H1 (cell line): ENCODE results near the gene CPXM1. TPM values are rescaled to one million over a fixed set of nuclear protein-coding genes. Genes with fewer than 3 reads are reported as not detected.

Experiments
- CTCF ChIA-PET: fragments of 300-600 bp; sonication (Branson Sonifier 250); formaldehyde crosslinking; loops from one replicate; lab custom pipeline; 2021; ENCODE audit not compliant: partially characterized antibody; lab: Charles Lee
- POLR2A ChIA-PET: fragments of 300-600 bp; sonication (Branson Sonifier 250); formaldehyde crosslinking; loops from one replicate; lab custom pipeline; 2021; ENCODE audit warnings: inconsistent platforms; ENCODE audit not compliant: partially characterized antibody; lab: Charles Lee
- DNase-seq, 2 experiments: peaks; one replicate each; pipeline versions ENCODE4 v3.0.0 to v3.0.0-alpha.2; 2010 to 2022; ENCODE audit warnings: low spot score in 2 of 2, low read depth in 1 of 2, mixed read lengths in 1 of 2
- FAIRE-seq: peaks from 2 replicates; lab custom pipeline; 2011; peaks lifted over from hg19 to GRCh38; lab: Jason Lieb, UNC
- H2AFZ ChIP-seq: 2 replicates; pipeline ENCODE4 v1.8.1; 2012; ENCODE audit warnings: low read length, inconsistent platforms
- H2AK5ac ChIP-seq: 2 replicates; pipeline ENCODE4 v1.6.1; 2013; ENCODE audit warnings: low read depth, low read length
- H2BK120ac ChIP-seq: replicated peaks from 2 replicates; pipeline ENCODE3; 2013; ENCODE audit warnings: low read depth, low read length, inconsistent platforms
- H2BK12ac ChIP-seq: 2 replicates; pipeline ENCODE4 v1.6.1; 2013; ENCODE audit warnings: low read depth, low read length
- H2BK15ac ChIP-seq: 2 replicates; pipeline ENCODE4 v1.6.1; 2013; ENCODE audit warnings: low read length
- H2BK20ac ChIP-seq: 2 replicates; pipeline ENCODE4 v1.6.1; 2013; ENCODE audit warnings: low read length
- H2BK5ac ChIP-seq: 2 replicates; pipeline ENCODE4 v1.6.1; 2013; ENCODE audit warnings: low read depth, low read length
- H3K14ac ChIP-seq: 2 replicates; pipeline ENCODE4 v1.6.1; 2013; ENCODE audit warnings: inconsistent platforms; ENCODE audit not compliant: insufficient read length
- H3K18ac ChIP-seq: 2 replicates; pipeline ENCODE4 v1.6.1; 2013; ENCODE audit warnings: low read length; ENCODE audit errors: extremely low read depth
- H3K23ac ChIP-seq: 2 replicates; pipeline ENCODE4 v1.6.1; 2013; ENCODE audit warnings: inconsistent platforms; ENCODE audit not compliant: insufficient read length
- H3K23me2 ChIP-seq: 2 replicates; pipeline ENCODE4 v1.6.1; 2013; ENCODE audit warnings: low read depth, low read length
- H3K27ac ChIP-seq: 2 replicates; pipeline ENCODE4 v1.6.1; 2011; ENCODE audit warnings: low read depth, low read length, inconsistent platforms
- H3K27me3 ChIP-seq, 4 experiments: replicated peaks in 1 of 4; 1 replicate in 1 of 4; 2 replicates in 3 of 4; pipeline versions ENCODE4 v1.6.1 to v1.8.1; 2011 to 2013; ENCODE audit warnings: low read length in 3 of 4, mild to moderate bottlenecking in 3 of 4, inconsistent platforms in 2 of 4, mixed read lengths in 2 of 4, moderate library complexity in 1 of 4; ENCODE audit not compliant: control insufficient read depth in 3 of 4, insufficient read depth in 3 of 4; ENCODE audit errors: extremely low read depth in 1 of 4
- H3K36me3 ChIP-seq, 4 experiments: 2 replicates each; pipeline versions ENCODE4 v1.6.1 to v1.8.1; 2011 to 2013; ENCODE audit warnings: mild to moderate bottlenecking in 4 of 4, low read length in 3 of 4, moderate library complexity in 2 of 4, control low read depth in 1 of 4, inconsistent platforms in 1 of 4; ENCODE audit not compliant: insufficient read depth in 4 of 4, control insufficient read depth in 2 of 4
- H3K4ac ChIP-seq: replicated peaks from 2 replicates; pipeline ENCODE3; 2013; ENCODE audit warnings: low read length, low read depth, mixed read lengths, inconsistent platforms; ENCODE audit not compliant: insufficient read length
- H3K4me1 ChIP-seq, 4 experiments: replicated peaks in 1 of 4; 1 replicate in 1 of 4; 2 replicates in 3 of 4; pipeline versions ENCODE4 v1.6.1 to v1.8.1; 2011 to 2013; ENCODE audit warnings: low read length in 3 of 4, inconsistent platforms in 2 of 4, mixed read lengths in 1 of 4; ENCODE audit not compliant: insufficient read depth in 4 of 4, control insufficient read depth in 3 of 4
- H3K4me2 ChIP-seq, 2 experiments: 2 replicates each; pipeline versions ENCODE4 v1.6.1 to v1.8.1; 2011 to 2013; ENCODE audit warnings: low read depth in 2 of 2, low read length in 2 of 2, control low read depth in 1 of 2, inconsistent platforms in 1 of 2, mild to moderate bottlenecking in 1 of 2; ENCODE audit not compliant: insufficient read depth in 1 of 2
- H3K4me3 ChIP-seq, 4 experiments: fragments of 200-600, 300-600 bp in 1 of 4; sonication (generic), shearing (Covaris generic), sonication (Bioruptor Twin) in 1 of 4; 2 replicates each; pipeline versions ENCODE4 v1.5.1 to v1.8.1; 2011 to 2016; ENCODE audit warnings: low read length in 4 of 4, low read depth in 3 of 4, control low read depth in 2 of 4, inconsistent platforms in 2 of 4, mild to moderate bottlenecking in 2 of 4, mixed read lengths in 1 of 4, moderate library complexity in 1 of 4; ENCODE audit not compliant: insufficient read depth in 2 of 4; ENCODE audit errors: extremely low read depth in 1 of 4
- H3K56ac ChIP-seq: replicated peaks from 2 replicates; pipeline ENCODE3; 2013; ENCODE audit warnings: low read depth, mild to moderate bottlenecking, mixed read lengths, low read length, inconsistent platforms; ENCODE audit not compliant: insufficient read length
- H3K79me1 ChIP-seq: 2 replicates; pipeline ENCODE4 v1.6.1; 2013; ENCODE audit warnings: low read depth, low read length, control low read depth
- H3K79me2 ChIP-seq, 2 experiments: 2 replicates each; pipeline versions ENCODE4 v1.6.1 to v1.8.1; 2012 to 2013; ENCODE audit warnings: low read length in 2 of 2, mild to moderate bottlenecking in 2 of 2, inconsistent platforms in 1 of 2; ENCODE audit not compliant: insufficient read depth in 2 of 2, control insufficient read depth in 1 of 2
- H3K9ac ChIP-seq, 4 experiments: replicated peaks in 1 of 4; 1 replicate in 1 of 4; 2 replicates in 3 of 4; pipeline versions ENCODE4 v1.6.1 to v1.8.1; 2011 to 2013; ENCODE audit warnings: low read depth in 3 of 4, low read length in 3 of 4, control low read depth in 2 of 4, mild to moderate bottlenecking in 2 of 4, moderate library complexity in 2 of 4, inconsistent platforms in 1 of 4; ENCODE audit errors: extremely low read depth in 1 of 4
- H3K9me3 ChIP-seq, 2 experiments: 2 replicates each; pipeline versions ENCODE4 v1.6.1 to v1.8.1; 2012 to 2013; ENCODE audit warnings: mild to moderate bottlenecking in 2 of 2, moderate library complexity in 2 of 2, control low read depth in 1 of 2, inconsistent platforms in 1 of 2, low read depth in 1 of 2, low read length in 1 of 2, mixed read lengths in 1 of 2; ENCODE audit not compliant: insufficient read depth in 2 of 2
- H4K20me1 ChIP-seq, 2 experiments: replicated peaks in 1 of 2; 2 replicates each; pipeline versions ENCODE3 to v1.8.1; 2011 to 2013; ENCODE audit warnings: inconsistent platforms in 2 of 2, low read length in 2 of 2, mild to moderate bottlenecking in 1 of 2; ENCODE audit not compliant: insufficient read depth in 2 of 2, control insufficient read depth in 1 of 2
- H4K5ac ChIP-seq: 2 replicates; pipeline ENCODE4 v1.6.1; 2013; ENCODE audit warnings: low read length, low read depth, mixed read lengths, inconsistent platforms; ENCODE audit not compliant: insufficient read length
- H4K8ac ChIP-seq: 2 replicates; pipeline ENCODE4 v1.8.0; 2013; ENCODE audit warnings: mild to moderate bottlenecking, moderate library complexity, low read length, inconsistent platforms; ENCODE audit not compliant: insufficient read depth; ENCODE audit errors: extremely low read depth
- H4K91ac ChIP-seq: replicated peaks from 2 replicates; pipeline ENCODE3; 2013; ENCODE audit warnings: low read length, mixed read lengths, inconsistent platforms; ENCODE audit not compliant: insufficient read length
- NANOG ChIP-seq: IDR thresholded peaks from 2 replicates; pipeline ENCODE4 v1.6.1; 2011; ENCODE audit warnings: low read length, low read depth, mild to moderate bottlenecking, inconsistent platforms; ENCODE audit not compliant: insufficient read depth, poor library complexity, severe bottlenecking
- POLR2A ChIP-seq, 2 experiments: IDR thresholded peaks; 1 replicate in 1 of 2; 2 replicates in 1 of 2; pipeline ENCODE4 v1.6.1; 2011; ENCODE audit warnings: low read depth in 2 of 2, low read length in 2 of 2, mild to moderate bottlenecking in 2 of 2; ENCODE audit errors: control extremely low read depth in 1 of 2
- WGBS, 2 experiments: shearing (Covaris generic) in 1 of 2; methylation state at CpG; one replicate each; pipeline versions ENCODE4 v1.1.6 to v1.1.7; 2013 to 2015; ENCODE audit warnings: low lambda C conversion rate in 2 of 2, mixed read lengths in 2 of 2, inconsistent platforms in 1 of 2, low coverage in 1 of 2, missing lambda C conversion rate in 1 of 2; ENCODE audit not compliant: insufficient replicate concordance in 2 of 2, insufficient coverage in 1 of 2, insufficient read length in 1 of 2; ENCODE audit errors: extremely low coverage in 1 of 2, missing lambda C conversion rate in 1 of 2; 5-methylcytosine and 5-hydroxymethylcytosine counted together
- polyA plus RNA-seq, 7 experiments: library from polyadenylated mRNA; depleted of rRNA in 3 of 7; stranded (reverse) in 5 of 7; unstranded in 2 of 7; fragments of >200 nt in 5 of 7; fragments of 200-250 nt in 2 of 7; gene quantifications; 1 replicate in 5 of 7; 2 replicates in 1 of 7; 4 replicates in 1 of 7; pipeline versions ENCODE4 v1.2.1 to v1.2.3, GENCODE V29; 2011 to 2013; ENCODE audit warnings: missing spikeins in 2 of 7, mixed read lengths in 2 of 7
- total RNA-seq: library from RNA; stranded (reverse); fragmentation: NEBNext Ultra II Directional; extraction: Animal tissue kit (Norgen Biotek cat#: 25700); gene quantifications from 2 replicates; pipeline ENCODE4 v1.2.1, GENCODE V29; 2021

CPXM1 gene
- total and polyA plus RNA-seq, 2 of the 8 experiments (the other 6 are each of a cell fraction or from before 2014, with no cell fraction given): 31.3 to 81.9 TPM

DNA sequence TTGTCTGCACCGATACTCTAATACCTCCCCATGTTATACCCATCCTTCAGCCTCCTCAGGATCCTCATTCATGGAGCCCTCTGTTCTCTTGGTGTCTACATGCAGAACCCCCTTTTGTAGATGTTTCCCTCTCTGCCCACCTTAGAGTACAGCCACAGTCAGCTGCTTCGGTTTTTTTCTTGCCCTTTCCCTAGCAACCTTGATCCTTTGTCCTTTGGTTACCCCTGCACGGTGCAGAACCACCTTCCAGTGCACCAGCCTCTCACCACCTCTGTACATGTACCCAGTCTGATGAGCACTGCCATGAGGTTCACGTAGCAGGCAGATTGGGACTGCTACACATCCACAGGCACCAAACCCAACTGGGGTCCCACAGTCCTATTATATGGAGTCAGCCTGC, 47.4 kb upstream of the CPXM1 start:
- Histone ChIP-seq H4K20me1 (no peaks in the 10 kb centered on the region), H3K18ac (no peak overlapping the region), H3K27ac (no peak overlapping the region), H3K36me3 (no peaks in the 10 kb centered on the region), H3K79me2 (no peaks in the 10 kb centered on the region), H3K56ac (no peak overlapping the region), H4K8ac (no peak overlapping the region), H3K79me1 (no peaks in the 10 kb centered on the region), H3K23ac (no peak overlapping the region), H3K9me3 (no peaks in the 10 kb centered on the region), H2BK15ac (no peak overlapping the region), H3K4me2 (no peak overlapping the region), H2BK20ac (no peak overlapping the region), H3K9ac (no peak overlapping the region), H3K4me3 (no peak overlapping the region), H3K14ac (no peak overlapping the region), H3K4me1 (peaks cover 0 to 4% (median 0%) of the 10 kb centered on the region in 4 experiments; a peak in 3 of 7 replicates), H4K91ac (no peak overlapping the region), H3K23me2 (no peaks in the 10 kb centered on the region; the same call in 1 of the 2 replicates), H3K4ac (no peak overlapping the region), H2AK5ac (no peak overlapping the region), H3K27me3 (no peaks in the 10 kb centered on the region), H2BK12ac (no peak overlapping the region), H2BK120ac (no peak overlapping the region), H4K5ac (no peak overlapping the region), H2BK5ac (no peak overlapping the region), H2AFZ (no peak overlapping the region)
- WGBS, 2 experiments: 93% methylated on average over 4 of the region's 4 CpGs; no CpG with 5 or more reads in 1 of the 2 experiments
- FAIRE-seq: no peak
- ChIA-PET POLR2A (no interaction called here), CTCF (interaction anchor here (5.4 kb wide), 1 partner anchor 93 kb away, joined by 94 read pairs; no protein-coding TSS in a partner anchor)
- no peak for DNase-seq
- TF ChIP-seq POLR2A (IDR thresholded peaks at IDR 0.05; ENCODE audit: control extremely low read depth in 1 of 2, low read depth in 2 of 2, low read length in 2 of 2) (no peak), NANOG (no peak)
